ENCODE results near the gene NEDD9. TPM values are rescaled to one million over a fixed set of nuclear protein-coding genes. Genes with fewer than 3 reads are reported as not detected.
A peak's percentile ranks its signal among the peaks of the same experiment; 100 is the strongest.

Gene NEDD9
- total and polyA plus RNA-seq, 2 of the 13 experiments (the other 11 are each of a cell fraction or from before 2014, with no cell fraction given) = 27.1 to 389 TPM

DNA sequence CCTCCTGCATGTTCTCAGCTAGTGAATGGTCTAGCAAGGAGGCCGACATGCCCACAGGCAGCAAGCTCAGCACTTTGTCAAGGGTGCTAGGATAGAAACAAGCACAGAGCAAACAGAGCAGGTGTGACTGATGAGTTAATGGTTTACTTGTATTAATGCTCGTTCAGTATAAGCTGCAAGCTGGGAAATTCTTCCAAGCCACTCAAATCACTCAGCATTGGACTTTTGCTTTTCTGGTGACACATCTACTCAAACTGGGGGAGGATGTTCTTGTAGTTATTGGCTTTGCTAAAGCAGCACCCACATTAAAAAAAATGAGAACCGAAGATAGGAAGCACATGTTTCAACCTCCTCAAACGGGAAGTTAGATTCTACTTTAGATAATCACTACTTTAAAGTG is 43.1 kb upstream of the NEDD9 start (continued):
- TF ChIP-seq, protein P1, sequence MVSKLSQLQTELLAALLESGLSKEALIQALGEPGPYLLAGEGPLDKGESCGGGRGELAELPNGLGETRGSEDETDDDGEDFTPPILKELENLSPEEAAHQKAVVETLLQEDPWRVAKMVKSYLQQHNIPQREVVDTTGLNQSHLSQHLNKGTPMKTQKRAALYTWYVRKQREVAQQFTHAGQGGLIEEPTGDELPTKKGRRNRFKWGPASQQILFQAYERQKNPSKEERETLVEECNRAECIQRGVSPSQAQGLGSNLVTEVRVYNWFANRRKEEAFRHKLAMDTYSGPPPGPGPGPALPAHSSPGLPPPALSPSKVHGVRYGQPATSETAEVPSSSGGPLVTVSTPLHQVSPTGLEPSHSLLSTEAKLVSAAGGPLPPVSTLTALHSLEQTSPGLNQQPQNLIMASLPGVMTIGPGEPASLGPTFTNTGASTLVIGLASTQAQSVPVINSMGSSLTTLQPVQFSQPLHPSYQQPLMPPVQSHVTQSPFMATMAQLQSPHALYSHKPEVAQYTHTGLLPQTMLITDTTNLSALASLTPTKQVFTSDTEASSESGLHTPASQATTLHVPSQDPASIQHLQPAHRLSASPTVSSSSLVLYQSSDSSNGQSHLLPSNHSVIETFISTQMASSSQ (IDR thresholded peaks at IDR 0.05; ENCODE audit: low read depth) = peak; percentile 98
- TF ChIP-seq, protein P1 (CRISPR knock-in tag; IDR thresholded peaks at IDR 0.05; ENCODE audit: borderline replicate concordance) = peak; percentile 96
- TF ChIP-seq, protein P2, sequence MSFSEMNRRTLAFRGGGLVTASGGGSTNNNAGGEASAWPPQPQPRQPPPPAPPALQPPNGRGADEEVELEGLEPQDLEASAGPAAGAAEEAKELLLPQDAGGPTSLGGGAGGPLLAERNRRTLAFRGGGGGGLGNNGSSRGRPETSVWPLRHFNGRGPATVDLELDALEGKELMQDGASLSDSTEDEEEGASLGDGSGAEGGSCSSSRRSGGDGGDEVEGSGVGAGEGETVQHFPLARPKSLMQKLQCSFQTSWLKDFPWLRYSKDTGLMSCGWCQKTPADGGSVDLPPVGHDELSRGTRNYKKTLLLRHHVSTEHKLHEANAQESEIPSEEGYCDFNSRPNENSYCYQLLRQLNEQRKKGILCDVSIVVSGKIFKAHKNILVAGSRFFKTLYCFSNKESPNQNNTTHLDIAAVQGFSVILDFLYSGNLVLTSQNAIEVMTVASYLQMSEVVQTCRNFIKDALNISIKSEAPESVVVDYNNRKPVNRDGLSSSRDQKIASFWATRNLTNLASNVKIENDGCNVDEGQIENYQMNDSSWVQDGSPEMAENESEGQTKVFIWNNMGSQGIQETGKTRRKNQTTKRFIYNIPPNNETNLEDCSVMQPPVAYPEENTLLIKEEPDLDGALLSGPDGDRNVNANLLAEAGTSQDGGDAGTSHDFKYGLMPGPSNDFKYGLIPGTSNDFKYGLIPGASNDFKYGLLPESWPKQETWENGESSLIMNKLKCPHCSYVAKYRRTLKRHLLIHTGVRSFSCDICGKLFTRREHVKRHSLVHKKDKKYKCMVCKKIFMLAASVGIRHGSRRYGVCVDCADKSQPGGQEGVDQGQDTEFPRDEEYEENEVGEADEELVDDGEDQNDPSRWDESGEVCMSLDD (CRISPR knock-in tag; IDR thresholded peaks at IDR 0.05; ENCODE audit: borderline replicate concordance) = no peak
- TF ChIP-seq, protein P3, sequence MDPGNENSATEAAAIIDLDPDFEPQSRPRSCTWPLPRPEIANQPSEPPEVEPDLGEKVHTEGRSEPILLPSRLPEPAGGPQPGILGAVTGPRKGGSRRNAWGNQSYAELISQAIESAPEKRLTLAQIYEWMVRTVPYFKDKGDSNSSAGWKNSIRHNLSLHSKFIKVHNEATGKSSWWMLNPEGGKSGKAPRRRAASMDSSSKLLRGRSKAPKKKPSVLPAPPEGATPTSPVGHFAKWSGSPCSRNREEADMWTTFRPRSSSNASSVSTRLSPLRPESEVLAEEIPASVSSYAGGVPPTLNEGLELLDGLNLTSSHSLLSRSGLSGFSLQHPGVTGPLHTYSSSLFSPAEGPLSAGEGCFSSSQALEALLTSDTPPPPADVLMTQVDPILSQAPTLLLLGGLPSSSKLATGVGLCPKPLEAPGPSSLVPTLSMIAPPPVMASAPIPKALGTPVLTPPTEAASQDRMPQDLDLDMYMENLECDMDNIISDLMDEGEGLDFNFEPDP (CRISPR knock-in tag; conservative IDR thresholded peaks at IDR 0.05) = no peak
- TF ChIP-seq, protein P4, sequence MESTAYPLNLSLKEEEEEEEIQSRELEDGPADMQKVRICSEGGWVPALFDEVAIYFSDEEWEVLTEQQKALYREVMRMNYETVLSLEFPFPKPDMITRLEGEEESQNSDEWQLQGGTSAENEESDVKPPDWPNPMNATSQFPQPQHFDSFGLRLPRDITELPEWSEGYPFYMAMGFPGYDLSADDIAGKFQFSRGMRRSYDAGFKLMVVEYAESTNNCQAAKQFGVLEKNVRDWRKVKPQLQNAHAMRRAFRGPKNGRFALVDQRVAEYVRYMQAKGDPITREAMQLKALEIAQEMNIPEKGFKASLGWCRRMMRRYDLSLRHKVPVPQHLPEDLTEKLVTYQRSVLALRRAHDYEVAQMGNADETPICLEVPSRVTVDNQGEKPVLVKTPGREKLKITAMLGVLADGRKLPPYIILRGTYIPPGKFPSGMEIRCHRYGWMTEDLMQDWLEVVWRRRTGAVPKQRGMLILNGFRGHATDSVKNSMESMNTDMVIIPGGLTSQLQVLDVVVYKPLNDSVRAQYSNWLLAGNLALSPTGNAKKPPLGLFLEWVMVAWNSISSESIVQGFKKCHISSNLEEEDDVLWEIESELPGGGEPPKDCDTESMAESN (CRISPR knock-in tag; conservative IDR thresholded peaks at IDR 0.05) = 0 out of 2 replicates have a peak, but pooled peaks have one; percentile 18
- no peak for TF ChIP-seq ZNF879 (CRISPR knock-in tag; IDR thresholded peaks at IDR 0.05)
- no peak for TF ChIP-seq ZNF839 (CRISPR knock-in tag; IDR thresholded peaks at IDR 0.05; ENCODE audit: borderline replicate concordance)
- TF ChIP-seq KLF13 (CRISPR knock-in tag; IDR thresholded peaks at IDR 0.05) = no peak
- no peak for TF ChIP-seq TCF7L2 (IDR thresholded peaks at IDR 0.05; ENCODE audit: low read depth, low read length)
- no peak for TF ChIP-seq CHD2 (IDR thresholded peaks at IDR 0.05; ENCODE audit: low read depth, low read length)
- no peak for TF ChIP-seq ZNF816 (CRISPR knock-in tag; IDR thresholded peaks at IDR 0.05; ENCODE audit: borderline replicate concordance)
- TF ChIP-seq, protein P5, sequence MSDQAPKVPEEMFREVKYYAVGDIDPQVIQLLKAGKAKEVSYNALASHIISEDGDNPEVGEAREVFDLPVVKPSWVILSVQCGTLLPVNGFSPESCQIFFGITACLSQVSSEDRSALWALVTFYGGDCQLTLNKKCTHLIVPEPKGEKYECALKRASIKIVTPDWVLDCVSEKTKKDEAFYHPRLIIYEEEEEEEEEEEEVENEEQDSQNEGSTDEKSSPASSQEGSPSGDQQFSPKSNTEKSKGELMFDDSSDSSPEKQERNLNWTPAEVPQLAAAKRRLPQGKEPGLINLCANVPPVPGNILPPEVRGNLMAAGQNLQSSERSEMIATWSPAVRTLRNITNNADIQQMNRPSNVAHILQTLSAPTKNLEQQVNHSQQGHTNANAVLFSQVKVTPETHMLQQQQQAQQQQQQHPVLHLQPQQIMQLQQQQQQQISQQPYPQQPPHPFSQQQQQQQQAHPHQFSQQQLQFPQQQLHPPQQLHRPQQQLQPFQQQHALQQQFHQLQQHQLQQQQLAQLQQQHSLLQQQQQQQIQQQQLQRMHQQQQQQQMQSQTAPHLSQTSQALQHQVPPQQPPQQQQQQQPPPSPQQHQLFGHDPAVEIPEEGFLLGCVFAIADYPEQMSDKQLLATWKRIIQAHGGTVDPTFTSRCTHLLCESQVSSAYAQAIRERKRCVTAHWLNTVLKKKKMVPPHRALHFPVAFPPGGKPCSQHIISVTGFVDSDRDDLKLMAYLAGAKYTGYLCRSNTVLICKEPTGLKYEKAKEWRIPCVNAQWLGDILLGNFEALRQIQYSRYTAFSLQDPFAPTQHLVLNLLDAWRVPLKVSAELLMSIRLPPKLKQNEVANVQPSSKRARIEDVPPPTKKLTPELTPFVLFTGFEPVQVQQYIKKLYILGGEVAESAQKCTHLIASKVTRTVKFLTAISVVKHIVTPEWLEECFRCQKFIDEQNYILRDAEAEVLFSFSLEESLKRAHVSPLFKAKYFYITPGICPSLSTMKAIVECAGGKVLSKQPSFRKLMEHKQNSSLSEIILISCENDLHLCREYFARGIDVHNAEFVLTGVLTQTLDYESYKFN (CRISPR knock-in tag; conservative IDR thresholded peaks at IDR 0.05) = peak; percentile 81
- peak; percentile 72; the same call in 1 of the 2 replicates for TF ChIP-seq KAT8 (CRISPR knock-in tag; IDR thresholded peaks at IDR 0.05)
- TF ChIP-seq CBFB (CRISPR knock-in tag; IDR thresholded peaks at IDR 0.05) = no peak
- 0 out of 2 replicates have a peak, but pooled peaks have one; percentile 32 for TF ChIP-seq SPEN (CRISPR knock-in tag; IDR thresholded peaks at IDR 0.05; ENCODE audit: low read depth)
- 0 out of 2 replicates have a peak, but pooled peaks have one; percentile 18 for TF ChIP-seq KDM1A (CRISPR knock-in tag; IDR thresholded peaks at IDR 0.05)

Data from HepG2 (cell line).